ENCODE data around the gene PPM1F.
"Not testable (repeated sequence)": the region's sequence is repeated elsewhere in the genome, so short reads cannot be mapped to it uniquely, and the experiment has no call there.

PPM1F gene

GRCh38 chr22:21883930-21884329, 68.7 kb downstream of the PPM1F start:
- not testable (repeated sequence) for DNase-seq

- not testable (repeated sequence) for DNase-seq
Measured at GRCh38 chr22:21882754-21883333, 69.8 kb downstream of the PPM1F start.

- no peak for DNase-seq
Measured at GRCh38 chr22:21881841-21882753, 70.6 kb downstream of the PPM1F start.

- DNase-seq: no peak
Measured at GRCh38 chr22:21876486-21877176, 76.0 kb downstream of the PPM1F start.

GRCh38 chr22:21874953-21875352, 77.7 kb downstream of the PPM1F start:
- not testable (repeated sequence) for DNase-seq

- no peak for DNase-seq
Measured at GRCh38 chr22:21873619-21874018, 79.0 kb downstream of the PPM1F start.

- DNase-seq: not testable (repeated sequence)
Measured at GRCh38 chr22:21872741-21873140, 79.9 kb downstream of the PPM1F start.
